Astrocyte of the spinal cord (primary cell): ENCODE data around the gene JCAD.
"Not testable (repeated sequence)": the region's sequence is repeated elsewhere in the genome, so short reads cannot be mapped to it uniquely, and the experiment has no call there.

Experiments used
- DNase-seq: peaks from one replicate; pipeline ENCODE4 v3.0.0; 2011; ENCODE audit warnings: low read depth, low spot score
- H3K4me3 ChIP-seq: 2 replicates; pipeline ENCODE4 v1.5.1; 2011; ENCODE audit warnings: low read depth, mild to moderate bottlenecking, low read length, moderate library complexity
- CTCF ChIP-seq: IDR thresholded peaks from 2 replicates; pipeline ENCODE4 v1.5.1; 2012; ENCODE audit warnings: low read depth, mild to moderate bottlenecking, low read length, inconsistent platforms
- in situ Hi-C: cut with HindIII; loops from 2 replicates; pipeline ENCODE4 v1.10.0; 2017; ENCODE audit warnings: low sequenced_read_pairs

Gene JCAD

GRCh38 chr10:30029164-30029871, 30.1 kb downstream of the JCAD start:
- in situ Hi-C loops, result no loop called here
- DNase-seq, result no peak
- no peak overlapping the region for H3K4me3 ChIP-seq
- TF ChIP-seq CTCF, result no peak

DNA sequence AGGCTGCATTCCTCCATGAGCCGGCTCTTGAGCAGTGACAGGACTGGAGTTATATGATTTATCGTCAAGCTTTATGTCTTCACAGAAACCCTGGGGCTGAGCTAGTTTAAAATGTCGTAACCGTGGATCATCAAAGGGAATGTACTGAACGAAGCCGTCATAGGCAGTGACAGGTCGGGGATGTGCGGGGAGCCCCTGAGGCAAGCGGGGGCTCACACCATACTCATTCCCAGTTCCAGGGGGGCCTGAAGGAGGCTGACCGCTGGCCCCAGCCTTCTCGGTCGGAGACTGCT, 30.7 kb downstream of the JCAD start:
- TF ChIP-seq CTCF, result no peak
- no peak overlapping the region for H3K4me3 ChIP-seq
- in situ Hi-C loops, result no loop called here
- no peak for DNase-seq

DNA sequence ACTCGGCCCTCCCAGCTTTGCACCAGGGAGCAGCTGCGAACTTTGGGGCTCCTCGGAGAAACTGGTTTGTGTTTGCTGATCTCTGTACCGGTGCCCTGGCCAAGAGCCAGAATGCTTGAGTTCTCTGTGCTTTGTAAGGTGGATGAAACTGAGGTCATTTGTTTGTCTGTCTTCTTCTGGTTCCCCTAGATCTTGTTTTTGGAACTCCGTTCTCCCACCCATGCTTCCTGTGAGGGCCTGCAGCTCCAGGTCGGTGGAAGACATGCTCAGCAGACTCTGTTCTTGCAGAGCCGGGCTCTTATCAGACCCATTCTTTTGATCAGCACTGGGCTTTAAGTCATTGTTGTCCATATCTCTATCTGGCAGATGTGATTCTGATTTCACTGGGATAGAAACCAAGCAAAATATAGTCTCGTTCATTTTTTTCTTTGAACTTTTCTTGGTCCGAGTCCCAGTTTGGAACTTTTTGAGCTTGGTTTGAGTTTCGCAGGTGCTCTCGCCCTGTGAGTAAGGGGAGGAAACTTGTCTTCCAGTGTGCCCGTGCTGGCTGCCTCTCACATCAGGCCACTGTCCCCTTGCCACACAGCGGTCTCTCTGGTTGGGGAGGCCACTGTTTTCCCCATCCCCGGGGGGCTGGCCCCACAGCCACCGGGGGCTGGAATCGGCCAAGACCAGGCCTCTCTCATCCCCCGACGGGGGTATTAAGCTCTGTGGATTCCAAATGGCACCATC, 31.2 kb downstream of the JCAD start:
- in situ Hi-C loops, result no loop called here
- TF ChIP-seq CTCF, result no peak
- DNase-seq, result peak; percentile 41
- H3K4me3 ChIP-seq, result no peak overlapping the region

- no peak for DNase-seq
- peak; percentile 9 for TF ChIP-seq CTCF
- in situ Hi-C loops, result no loop called here
- no peak overlapping the region for H3K4me3 ChIP-seq
Observed at GRCh38 chr10:30027057-30028005, 32.1 kb downstream of the JCAD start.

DNA sequence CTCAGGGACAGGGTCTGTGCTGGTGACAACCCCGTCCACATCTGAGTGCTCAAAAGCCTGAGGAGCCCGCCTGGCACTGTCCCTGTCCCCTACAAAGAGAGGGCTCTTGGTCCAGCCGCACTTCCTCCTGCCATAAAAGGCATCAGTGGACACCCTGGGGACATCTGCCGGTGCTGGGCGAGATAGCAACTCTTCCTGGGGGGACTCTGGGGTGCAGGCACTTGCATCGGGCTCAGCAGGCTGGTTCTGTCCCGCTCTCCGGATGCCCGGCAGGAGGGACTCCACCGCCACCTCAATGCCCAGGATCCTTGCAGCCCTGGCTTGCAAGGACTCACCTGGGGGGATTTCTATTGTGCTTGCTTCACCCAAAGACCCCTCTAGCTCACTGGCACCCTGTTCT, 32.8 kb downstream of the JCAD start:
- no peak overlapping the region for H3K4me3 ChIP-seq
- TF ChIP-seq CTCF, result no peak
- no peak for DNase-seq
- in situ Hi-C loops, result no loop called here

- in situ Hi-C loops, result no loop called here
- no peak overlapping the region for H3K4me3 ChIP-seq
- DNase-seq, result no peak
- no peak for TF ChIP-seq CTCF
Observed at GRCh38 chr10:30026080-30026479, 33.3 kb downstream of the JCAD start.

DNA sequence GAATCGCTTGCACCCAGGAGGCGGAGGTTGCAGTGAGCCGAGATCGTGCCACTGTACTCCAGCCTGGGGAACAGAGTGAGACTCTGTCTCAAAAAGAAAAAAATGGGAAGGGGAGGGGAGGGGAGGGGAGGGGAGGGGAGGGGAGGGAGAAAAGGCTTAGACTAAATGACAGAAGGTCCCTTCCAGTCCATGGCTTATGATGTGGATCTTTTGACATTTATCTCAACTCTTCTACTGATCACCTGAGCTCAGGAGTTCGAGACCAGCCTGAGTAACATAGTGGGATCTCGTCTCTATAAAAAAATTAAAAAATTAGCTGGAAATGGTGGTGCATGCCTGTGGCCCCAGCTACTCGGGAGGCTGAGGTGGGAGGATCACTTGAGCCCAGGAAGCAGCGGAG, 34.0 kb downstream of the JCAD start:
- DNase-seq, in situ Hi-C loops, H3K4me3 ChIP-seq: not testable (repeated sequence)
